Testis (tissue), 5 donors: ENCODE measurements around the gene KPNB1. TPM values are rescaled to one million over a fixed set of nuclear protein-coding genes. Genes with fewer than 3 reads are reported as not detected.

Experiments
- DNase-seq: peaks from one replicate; pipeline ENCODE4 v3.0.0-alpha.2; 2019
- H3K27ac ChIP-seq, 2 donors: fragments of 200-600 bp; sonication (generic); one replicate each; pipeline ENCODE4 v1.5.1; 2019
- H3K27me3 ChIP-seq: fragments of 200-600 bp; sonication (generic); one replicate; pipeline ENCODE4 v1.5.1; 2019
- H3K36me3 ChIP-seq: fragments of 200-600 bp; sonication (generic); one replicate; pipeline ENCODE4 v1.5.1; 2017; ENCODE audit warnings: low read depth; ENCODE audit errors: missing control alignments
- H3K4me1 ChIP-seq: fragments of 200-600 bp; sonication (generic); one replicate; pipeline ENCODE4 v1.5.1; 2019
- H3K4me3 ChIP-seq, 2 donors: fragments of 200-600 bp; sonication (generic); one replicate each; pipeline ENCODE4 v1.5.1; 2017 to 2019
- H3K9me3 ChIP-seq: fragments of 200-600 bp; sonication (generic); one replicate; pipeline ENCODE4 v1.5.1; 2017
- POLR2A ChIP-seq: fragments of 450-650 bp; IDR thresholded peaks from one replicate; pipeline ENCODE4 v1.6.1; 2017; ENCODE audit warnings: antibody characterized with exemption, mild to moderate bottlenecking, moderate library complexity
- WGBS, 2 donors: methylation state at CpG; one replicate each; pipeline ENCODE4 v1.1.5; 2018; 5-methylcytosine and 5-hydroxymethylcytosine counted together
- intact Hi-C: fragments of 100-400 bp; cut with DNase I; formaldehyde crosslinking; loops from one replicate; pipeline ENCODE4 v1.15.1; 2023; ENCODE audit warnings: low total_unique reads
- long read RNA-seq, 2 donors: transcript quantifications; one replicate each; lab custom pipeline, GENCODE V29; 2026
- polyA plus RNA-seq: library from polyadenylated mRNA; stranded (reverse); fragments of 350-450 nt; fragmentation: Illumina TruSeq; extraction: RNeasy Lipid Tissue Mini Kit (QIAGEN cat#74804); gene quantifications from one replicate; pipeline ENCODE4 v1.2.3, GENCODE V29; 2014; ENCODE audit warnings: low read depth, low replicate concordance; ENCODE audit not compliant: insufficient read depth
- total RNA-seq, 2 donors: library from RNA; depleted of rRNA; stranded (reverse); fragments of >200 nt; gene quantifications; one replicate each; pipeline ENCODE4 v1.2.3, GENCODE V29; 2016
- TF ChIP-seq, protein P1 (sequence below), 3 experiments: fragments of 450-650 bp in 2 of 3; fragments of 200-600 bp in 1 of 3; sonication (generic) in 1 of 3; IDR thresholded peaks; one replicate each; pipeline ENCODE4 v1.5.1; 2016 to 2019; ENCODE audit warnings: antibody characterized with exemption in 3 of 3, mild to moderate bottlenecking in 2 of 3, moderate library complexity in 1 of 3

KPNB1 gene
- total RNA-seq (100 to 1,000 TPM; 262 to 299 TPM), polyA plus RNA-seq (391 TPM)
- long read RNA-seq, donor 1, full-length matches to known transcripts, result 48 of 153 reads
- long read RNA-seq, donor 1, partial matches to known transcripts, result 105 of 153 reads
- long read RNA-seq, donor 1, other reads (novel, unspliced or antisense), result 0 of 153 reads
- long read RNA-seq, donor 2, full-length matches to known transcripts, result 46 of 112 reads
- long read RNA-seq, donor 2, partial matches to known transcripts, result 66 of 112 reads
- long read RNA-seq, donor 2, other reads (novel, unspliced or antisense), result 0 of 112 reads

DNA sequence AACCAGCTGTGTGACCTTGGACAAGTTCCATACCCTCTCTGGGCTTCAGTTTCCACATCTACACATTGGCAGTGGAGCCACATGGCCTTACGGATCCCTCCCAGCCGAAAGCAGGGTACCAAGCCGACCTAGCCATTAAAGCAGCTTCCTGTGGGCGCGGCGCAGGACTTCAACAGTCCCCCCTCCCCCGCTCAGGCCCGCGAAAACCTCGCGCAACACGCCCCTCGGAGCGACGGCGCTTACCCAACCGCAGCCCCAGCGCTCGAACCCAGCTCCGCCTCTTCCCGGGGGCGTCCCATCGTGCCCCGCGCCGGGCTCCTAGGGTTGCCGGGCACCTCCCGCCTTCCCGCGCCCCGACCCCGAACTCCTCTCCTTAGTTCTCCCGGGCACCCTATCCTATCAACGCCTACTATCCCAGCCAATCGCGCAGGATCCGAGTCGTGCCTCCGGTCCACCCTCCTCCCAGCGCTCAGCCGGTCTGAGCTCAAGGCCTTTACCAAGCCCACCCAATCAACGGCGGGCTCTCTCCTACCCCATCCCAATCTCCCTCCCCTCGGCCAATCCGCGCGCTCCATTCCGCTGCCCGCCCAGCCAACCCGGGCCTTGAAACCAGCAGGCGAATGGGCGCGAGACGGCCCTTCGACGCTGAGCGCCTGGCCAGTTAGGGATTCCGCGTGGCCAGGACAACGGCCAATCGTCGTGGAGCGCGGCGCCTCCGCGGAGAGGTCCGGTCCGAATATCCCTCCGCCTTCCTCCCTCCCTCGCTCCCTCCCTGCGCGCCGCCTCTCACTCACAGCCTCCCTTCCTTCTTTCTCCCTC, at the start of gene KPNB1:
Gene KPNB1 (plus strand): TSS at position 767 of the 819 bp plus-strand sequence. CDS start 326 bp downstream, outside the sequence.
- no peak for TF ChIP-seq POLR2A
- TF ChIP-seq, protein P1, sequence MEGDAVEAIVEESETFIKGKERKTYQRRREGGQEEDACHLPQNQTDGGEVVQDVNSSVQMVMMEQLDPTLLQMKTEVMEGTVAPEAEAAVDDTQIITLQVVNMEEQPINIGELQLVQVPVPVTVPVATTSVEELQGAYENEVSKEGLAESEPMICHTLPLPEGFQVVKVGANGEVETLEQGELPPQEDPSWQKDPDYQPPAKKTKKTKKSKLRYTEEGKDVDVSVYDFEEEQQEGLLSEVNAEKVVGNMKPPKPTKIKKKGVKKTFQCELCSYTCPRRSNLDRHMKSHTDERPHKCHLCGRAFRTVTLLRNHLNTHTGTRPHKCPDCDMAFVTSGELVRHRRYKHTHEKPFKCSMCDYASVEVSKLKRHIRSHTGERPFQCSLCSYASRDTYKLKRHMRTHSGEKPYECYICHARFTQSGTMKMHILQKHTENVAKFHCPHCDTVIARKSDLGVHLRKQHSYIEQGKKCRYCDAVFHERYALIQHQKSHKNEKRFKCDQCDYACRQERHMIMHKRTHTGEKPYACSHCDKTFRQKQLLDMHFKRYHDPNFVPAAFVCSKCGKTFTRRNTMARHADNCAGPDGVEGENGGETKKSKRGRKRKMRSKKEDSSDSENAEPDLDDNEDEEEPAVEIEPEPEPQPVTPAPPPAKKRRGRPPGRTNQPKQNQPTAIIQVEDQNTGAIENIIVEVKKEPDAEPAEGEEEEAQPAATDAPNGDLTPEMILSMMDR (IDR thresholded peaks at IDR 0.05), result no peak
- Histone ChIP-seq H3K4me1 (peaks cover 18% of the 10 kb centered on the region), H3K27me3 (no peaks in the 10 kb centered on the region), H3K9me3 (no peaks in the 10 kb centered on the region), H3K27ac (peak within 1 kb of the TSS; percentile 83 to 95), H3K4me3 (peak within 1 kb of the TSS; percentile 97 to 98), H3K36me3 (no peaks in the 10 kb centered on the region)
- peak; percentile 100 for DNase-seq
- intact Hi-C loops, result no loop called here
- WGBS, 2 donors, result 0 to 1% methylated on average over 69 to 73 of the region's 74 CpGs

DNA sequence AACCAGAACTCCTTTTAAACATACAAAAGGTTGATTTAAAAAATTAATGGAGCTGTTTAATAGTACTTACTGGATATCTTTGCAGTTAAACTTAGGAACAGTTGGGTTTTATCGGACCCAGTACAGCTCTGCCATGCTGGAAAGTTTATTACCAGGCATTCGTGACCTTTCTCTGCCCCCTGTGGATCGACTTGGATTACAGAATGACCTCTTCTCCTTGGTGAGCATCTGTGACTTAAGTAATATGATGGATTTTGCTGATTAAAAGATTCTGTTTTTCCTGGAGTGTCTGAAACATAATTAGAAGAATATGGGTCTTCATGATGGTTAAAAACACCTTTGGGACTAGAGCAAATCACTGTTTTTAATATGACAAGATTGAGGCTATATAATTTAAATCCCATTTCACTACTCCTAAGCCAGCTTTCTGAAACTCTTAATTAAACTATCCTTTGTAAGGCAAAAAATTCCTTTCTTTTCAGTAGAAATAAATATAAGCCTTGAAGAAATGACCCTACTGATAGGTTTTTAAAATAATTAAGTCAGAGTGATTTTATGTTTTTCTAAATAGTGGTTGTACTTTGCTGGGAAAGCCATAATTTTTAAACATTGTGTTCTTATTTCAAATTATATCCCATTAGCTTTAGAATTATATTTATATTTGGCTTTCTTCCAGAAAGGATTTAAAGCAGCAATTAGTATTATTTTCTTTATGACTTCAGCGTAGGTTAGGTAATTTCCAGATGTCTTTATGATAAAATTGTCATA, 45.7 kb upstream of the KPNB1 start:
- Histone ChIP-seq H3K4me3 (no peak overlapping the region), H3K27me3 (no peaks in the 10 kb centered on the region), H3K36me3 (no peaks in the 10 kb centered on the region), H3K27ac (peak overlapping the region in 1 of 2 donors; percentile 9), H3K4me1 (peaks cover 5% of the 10 kb centered on the region), H3K9me3 (no peaks in the 10 kb centered on the region)
- TF ChIP-seq, protein P1 (IDR thresholded peaks at IDR 0.05), result no peak
- no peak for TF ChIP-seq POLR2A
- intact Hi-C loops, result no loop called here
- 67 to 69% methylated on average over 4 of the region's 4 CpGs for WGBS, 2 donors
- DNase-seq, result no peak

DNA sequence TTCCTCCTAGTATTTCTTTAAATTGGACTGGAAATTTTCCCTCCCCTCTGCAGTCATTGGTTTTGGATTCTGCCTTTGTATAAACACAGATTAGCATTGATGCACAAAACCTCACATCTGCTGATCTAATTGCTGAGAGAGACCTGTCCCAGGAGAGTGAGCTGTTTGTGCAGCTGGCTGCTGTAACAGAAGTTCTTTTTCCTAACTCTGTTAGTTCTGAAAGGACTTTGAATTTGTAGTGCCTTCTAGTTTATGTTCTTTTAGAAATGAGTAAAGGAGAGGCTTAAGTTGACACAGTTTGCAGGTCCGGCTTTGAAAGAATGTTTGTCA, 45.2 kb upstream of the KPNB1 start:
- Histone ChIP-seq H3K4me3 (no peak overlapping the region), H3K36me3 (no peaks in the 10 kb centered on the region), H3K27ac (no peak overlapping the region), H3K27me3 (no peaks in the 10 kb centered on the region), H3K9me3 (no peaks in the 10 kb centered on the region), H3K4me1 (peaks cover 5% of the 10 kb centered on the region)
- intact Hi-C loops, result no loop called here
- TF ChIP-seq, protein P1 (IDR thresholded peaks at IDR 0.05), result no peak
- TF ChIP-seq POLR2A, result no peak
- 44 to 48% methylated on average over 1 of the region's 1 CpG for WGBS, 2 donors
- DNase-seq, result no peak

DNA sequence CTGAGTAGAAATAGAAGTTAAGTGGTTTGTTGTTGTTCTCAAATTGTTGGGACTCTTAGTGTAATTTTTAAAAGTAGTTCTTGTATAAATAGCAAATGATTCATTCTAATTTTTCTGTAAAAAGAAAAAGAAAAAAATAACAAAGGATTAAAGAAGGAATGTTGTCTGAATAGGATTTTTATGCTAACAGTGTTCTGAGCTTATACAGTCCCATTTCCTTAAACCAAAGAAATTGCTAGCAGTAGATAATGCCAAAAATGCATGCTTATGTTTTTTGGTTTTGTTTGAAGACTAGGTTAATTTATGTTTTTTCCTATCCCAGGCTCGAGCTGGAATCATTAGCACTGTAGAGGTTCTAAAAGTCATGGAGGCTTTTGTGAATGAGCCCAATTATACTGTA, 44.7 kb upstream of the KPNB1 start:
- Histone ChIP-seq H3K9me3 (no peaks in the 10 kb centered on the region), H3K27me3 (no peaks in the 10 kb centered on the region), H3K4me3 (no peak overlapping the region), H3K27ac (peak overlapping the region in 1 of 2 donors; percentile 39), H3K36me3 (no peaks in the 10 kb centered on the region), H3K4me1 (peaks cover 5% of the 10 kb centered on the region)
- WGBS, 2 donors, result 40 to 53% methylated on average over 1 of the region's 1 CpG
- DNase-seq, result no peak
- intact Hi-C loops, result no loop called here
- TF ChIP-seq POLR2A, result no peak
- TF ChIP-seq, protein P1 (IDR thresholded peaks at IDR 0.05), result no peak
